ENCODE measurements around the gene ARL15. TPM values are rescaled to one million over a fixed set of nuclear protein-coding genes. Genes with fewer than 3 reads are reported as not detected.

Gene ARL15
- total RNA-seq, 1 experiment from 2014 or later, result 13.0 TPM

DNA sequence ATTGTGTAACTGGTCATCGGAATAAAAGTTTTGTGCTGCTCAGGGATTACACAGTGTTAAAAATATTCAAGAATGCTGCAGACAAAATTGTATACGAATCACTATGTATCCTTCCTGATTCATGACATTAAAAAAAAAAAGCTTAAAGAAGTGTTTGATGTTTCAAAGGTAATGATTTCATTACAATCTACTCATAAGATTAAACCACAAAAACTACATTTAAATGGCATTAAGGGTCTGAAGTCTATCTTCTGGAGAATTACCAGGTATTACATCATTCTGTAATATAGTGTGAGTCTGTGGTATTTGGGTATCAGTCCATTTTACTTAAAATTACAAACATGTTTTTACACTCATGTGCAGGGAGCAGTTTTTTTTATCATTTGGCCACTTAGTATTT is 425.5 kb downstream of the ARL15 start:
- H3K4ac ChIP-seq (ENCODE audit: low read depth, low read length), result no peak overlapping the region
- H2BK20ac ChIP-seq (ENCODE audit: low read depth, low read length, poor library complexity, severe bottlenecking), result no peak overlapping the region
- H3K79me2 ChIP-seq (ENCODE audit: insufficient read depth, low read length), result no peaks in the 10 kb centered on the region
- H3K27ac ChIP-seq (ENCODE audit: insufficient read length, low read depth, low read length), result no peak overlapping the region
- H3K56ac ChIP-seq (ENCODE audit: insufficient read length, low read depth, low read length), result no peak overlapping the region
- Mint-ChIP-seq H3K4me3 (no peak overlapping the region), H3K9me3 (no peaks in the 10 kb centered on the region), H3K27me3 (ENCODE audit: low read depth) (no peaks in the 10 kb centered on the region), H3K36me3 (ENCODE audit: insufficient read depth in 1 of 3, low read depth in 3 of 3) (no peaks in the 10 kb centered on the region), H3K4me1 (peaks cover 49 to 57% of the 10 kb centered on the region in 2 experiments), H3K27ac (no peak overlapping the region; a peak in 3 of 7 replicates)
- no peak overlapping the region for H2BK12ac ChIP-seq (ENCODE audit: insufficient read length, low read depth, low read length)
- H3K14ac ChIP-seq (ENCODE audit: insufficient read depth, low read length), result no peak overlapping the region
- H3K9ac ChIP-seq (ENCODE audit: extremely low read depth, insufficient read length, low read length), result no peak overlapping the region
- H3K23me2 ChIP-seq (ENCODE audit: insufficient read length, low read depth, low read length, poor library complexity, severe bottlenecking), result no peaks in the 10 kb centered on the region
- TF ChIP-seq, protein P1, sequence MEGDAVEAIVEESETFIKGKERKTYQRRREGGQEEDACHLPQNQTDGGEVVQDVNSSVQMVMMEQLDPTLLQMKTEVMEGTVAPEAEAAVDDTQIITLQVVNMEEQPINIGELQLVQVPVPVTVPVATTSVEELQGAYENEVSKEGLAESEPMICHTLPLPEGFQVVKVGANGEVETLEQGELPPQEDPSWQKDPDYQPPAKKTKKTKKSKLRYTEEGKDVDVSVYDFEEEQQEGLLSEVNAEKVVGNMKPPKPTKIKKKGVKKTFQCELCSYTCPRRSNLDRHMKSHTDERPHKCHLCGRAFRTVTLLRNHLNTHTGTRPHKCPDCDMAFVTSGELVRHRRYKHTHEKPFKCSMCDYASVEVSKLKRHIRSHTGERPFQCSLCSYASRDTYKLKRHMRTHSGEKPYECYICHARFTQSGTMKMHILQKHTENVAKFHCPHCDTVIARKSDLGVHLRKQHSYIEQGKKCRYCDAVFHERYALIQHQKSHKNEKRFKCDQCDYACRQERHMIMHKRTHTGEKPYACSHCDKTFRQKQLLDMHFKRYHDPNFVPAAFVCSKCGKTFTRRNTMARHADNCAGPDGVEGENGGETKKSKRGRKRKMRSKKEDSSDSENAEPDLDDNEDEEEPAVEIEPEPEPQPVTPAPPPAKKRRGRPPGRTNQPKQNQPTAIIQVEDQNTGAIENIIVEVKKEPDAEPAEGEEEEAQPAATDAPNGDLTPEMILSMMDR (conservative IDR thresholded peaks at IDR 0.05), result no peak
- DNase-seq, result no peak
- no peak overlapping the region for H3K4me2 ChIP-seq (ENCODE audit: insufficient read depth, insufficient read length, low read length)
- H4K8ac ChIP-seq (replicated peaks; ENCODE audit: insufficient read length, low read depth, low read length), result no peak overlapping the region
- H4K20me1 ChIP-seq (ENCODE audit: control insufficient read depth, insufficient read depth, insufficient read length), result no peaks in the 10 kb centered on the region
- WGBS (ENCODE audit: extremely low coverage, insufficient read length, low lambda C conversion rate), result no CpG with 5 or more reads among the region's 2 CpGs
- H4K91ac ChIP-seq (ENCODE audit: insufficient read length, low read depth, low read length), result no peak overlapping the region
- H2AK5ac ChIP-seq (ENCODE audit: insufficient read length, low read length), result no peak overlapping the region
- no peak overlapping the region for H3T11ph ChIP-seq (ENCODE audit: low read length)
- H3K18ac ChIP-seq (ENCODE audit: insufficient read length, low read depth, low read length), result no peak overlapping the region
- H3K4me1 ChIP-seq (ENCODE audit: insufficient read depth, low read length), result peaks cover 12% of the 10 kb centered on the region; the same call in 1 of the 2 replicates
- no peak overlapping the region for H3K23ac ChIP-seq (ENCODE audit: insufficient read length, low read depth, low read length)
- no peak overlapping the region for H2BK15ac ChIP-seq (ENCODE audit: low read depth, low read length)
- H2BK120ac ChIP-seq (ENCODE audit: low read depth, low read length, poor library complexity, severe bottlenecking), result no peak overlapping the region
- H3K79me1 ChIP-seq (ENCODE audit: insufficient read depth, low read depth, low read length, poor library complexity, severe bottlenecking), result no peaks in the 10 kb centered on the region
- no peaks in the 10 kb centered on the region for H3K27me3 ChIP-seq (ENCODE audit: insufficient read depth, low read length)
- H2AFZ ChIP-seq (ENCODE audit: low read length), result no peak overlapping the region
- H4K5ac ChIP-seq (ENCODE audit: insufficient read length, low read depth, low read length), result no peak overlapping the region
- H2BK5ac ChIP-seq (ENCODE audit: insufficient read length, low read length), result no peak overlapping the region
- H3K9me3 ChIP-seq (ENCODE audit: control insufficient read depth, low read depth, low read length), result no peaks in the 10 kb centered on the region
